Measurements from ENCODE around the gene MS4A6E.

DNA sequence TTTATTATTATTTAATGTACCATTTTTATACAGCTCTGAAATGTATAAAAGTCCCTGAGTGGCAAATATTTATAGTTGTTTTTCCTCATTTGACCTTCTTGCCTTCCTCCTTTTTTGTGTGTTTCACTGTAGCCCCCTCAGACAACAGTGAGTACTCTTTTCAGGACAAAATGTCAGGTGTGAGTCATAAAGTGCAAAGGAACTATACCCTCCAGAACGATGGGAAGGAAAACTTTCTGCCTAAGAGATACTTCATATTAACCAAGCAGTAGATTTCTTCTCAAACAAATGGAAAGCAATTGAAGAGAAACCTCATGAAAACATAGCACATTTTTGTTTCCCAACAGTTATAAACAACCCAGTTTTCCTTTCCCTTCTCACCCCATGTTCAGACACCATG lies 35.2 kb downstream of the MS4A6E start:
- TF ChIP-seq, protein P1, sequence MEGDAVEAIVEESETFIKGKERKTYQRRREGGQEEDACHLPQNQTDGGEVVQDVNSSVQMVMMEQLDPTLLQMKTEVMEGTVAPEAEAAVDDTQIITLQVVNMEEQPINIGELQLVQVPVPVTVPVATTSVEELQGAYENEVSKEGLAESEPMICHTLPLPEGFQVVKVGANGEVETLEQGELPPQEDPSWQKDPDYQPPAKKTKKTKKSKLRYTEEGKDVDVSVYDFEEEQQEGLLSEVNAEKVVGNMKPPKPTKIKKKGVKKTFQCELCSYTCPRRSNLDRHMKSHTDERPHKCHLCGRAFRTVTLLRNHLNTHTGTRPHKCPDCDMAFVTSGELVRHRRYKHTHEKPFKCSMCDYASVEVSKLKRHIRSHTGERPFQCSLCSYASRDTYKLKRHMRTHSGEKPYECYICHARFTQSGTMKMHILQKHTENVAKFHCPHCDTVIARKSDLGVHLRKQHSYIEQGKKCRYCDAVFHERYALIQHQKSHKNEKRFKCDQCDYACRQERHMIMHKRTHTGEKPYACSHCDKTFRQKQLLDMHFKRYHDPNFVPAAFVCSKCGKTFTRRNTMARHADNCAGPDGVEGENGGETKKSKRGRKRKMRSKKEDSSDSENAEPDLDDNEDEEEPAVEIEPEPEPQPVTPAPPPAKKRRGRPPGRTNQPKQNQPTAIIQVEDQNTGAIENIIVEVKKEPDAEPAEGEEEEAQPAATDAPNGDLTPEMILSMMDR (IDR thresholded peaks at IDR 0.05; ENCODE audit: low read depth, low read length) = no peak
- TF ChIP-seq, protein P2, sequence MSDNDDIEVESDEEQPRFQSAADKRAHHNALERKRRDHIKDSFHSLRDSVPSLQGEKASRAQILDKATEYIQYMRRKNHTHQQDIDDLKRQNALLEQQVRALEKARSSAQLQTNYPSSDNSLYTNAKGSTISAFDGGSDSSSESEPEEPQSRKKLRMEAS (IDR thresholded peaks at IDR 0.05; ENCODE audit: low read depth, low read length) = no peak
- TF ChIP-seq POLR2A (IDR thresholded peaks at IDR 0.05; ENCODE audit: extremely low read depth, insufficient read length) = no peak

Data from NB4 (cell line).